Adrenal gland (tissue), 12 donors: ENCODE data around the gene PRKG1. TPM values are rescaled to one million over a fixed set of nuclear protein-coding genes. Genes with fewer than 3 reads are reported as not detected.

Source experiments
- DNase-seq, 7 donors: peaks; one replicate each; pipeline ENCODE4 v3.0.0-alpha.2; 2019 to 2020
- H3K27ac ChIP-seq, 5 donors: fragments of 200-600 bp; sonication (generic) in 4 of 5; 1 replicate in 3 of 5; 2 replicates in 2 of 5; pipeline versions ENCODE4 v1.5.1 to v1.8.0; 2016 to 2020; ENCODE audit warnings: mild to moderate bottlenecking in 1 of 5
- H3K27me3 ChIP-seq: fragments of 200-600 bp; 2 replicates; pipeline ENCODE4 v1.8.0; 2021
- H3K36me3 ChIP-seq, 2 donors: fragments of 200-600 bp; replicated peaks in 1 of 2; 1 replicate in 1 of 2; 2 replicates in 1 of 2; pipeline versions ENCODE4 v1.5.1 to v1.8.0; 2018 to 2022
- H3K4me1 ChIP-seq, 2 donors: fragments of 200-600 bp; replicated peaks in 1 of 2; 1 replicate in 1 of 2; 2 replicates in 1 of 2; pipeline versions ENCODE4 v1.5.1 to v1.8.0; 2018 to 2021
- H3K4me3 ChIP-seq, 4 donors: fragments of 200-600 bp; sonication (generic) in 3 of 4; one replicate each; pipeline ENCODE4 v1.5.1; 2016 to 2018
- H3K9me3 ChIP-seq, 3 donors: fragments of 200-600 bp; sonication (generic) in 1 of 3; replicated peaks in 1 of 3; 1 replicate in 2 of 3; 2 replicates in 1 of 3; pipeline versions ENCODE4 v1.5.1 to v1.8.0; 2016 to 2021
- POLR2A ChIP-seq, 2 donors: fragments of 450-650 bp; IDR thresholded peaks; one replicate each; pipeline ENCODE4 v1.6.1; 2017; ENCODE audit warnings: antibody characterized with exemption in 2 of 2, mild to moderate bottlenecking in 2 of 2, moderate library complexity in 1 of 2
- WGBS, 4 donors: extraction: QIAGEN DNeasy Blood & Tissue Kit in 2 of 4; methylation state at CpG; one replicate each; pipeline versions ENCODE4 v1.1.5 to v1.1.7; 2013 to 2017; 5-methylcytosine and 5-hydroxymethylcytosine counted together
- intact Hi-C, 2 donors: fragments of 100-400 bp; cut with DNase I; formaldehyde crosslinking; loops; one replicate each; pipeline versions ENCODE4 v1.14.1 to v1.15.0; 2022 to 2023
- polyA plus RNA-seq, 3 donors: library from polyadenylated mRNA; stranded (reverse); fragments of 200-250 nt in 2 of 3; fragments of 350-450 nt in 1 of 3; fragmentation: Illumina TruSeq in 1 of 3; extraction: RNeasy Lipid Tissue Mini Kit (QIAGEN cat#74804) in 1 of 3; gene quantifications; one replicate each; pipeline ENCODE4 v1.2.3, GENCODE V29; 2013 to 2014
- total RNA-seq, 9 donors: library from RNA; depleted of rRNA in 4 of 9; stranded (reverse); fragments of >200 nt in 4 of 9; fragments of 120-200 nt in 1 of 9; fragmentation: NEBNext Ultra II Directional in 1 of 9; extraction: Animal tissue kit (Norgen Biotek cat#: 25700) in 1 of 9; gene quantifications; one replicate each; pipeline versions ENCODE4 v1.1.0 to v1.2.4, GENCODE V29; 2013 to 2023
- TF ChIP-seq, protein P1 (sequence below), 6 experiments: fragments of 450-650 bp in 4 of 6; fragments of 200-600 bp in 2 of 6; sonication (generic) in 1 of 6; IDR thresholded peaks; 1 replicate in 5 of 6; 2 replicates in 1 of 6; pipeline versions ENCODE4 v1.5.1 to v1.8.0; 2016 to 2021; ENCODE audit warnings: antibody characterized with exemption in 6 of 6, mild to moderate bottlenecking in 2 of 6, moderate library complexity in 1 of 6
- donor health status: healthy with polysubstance abuse.
- donor health status: Bipolar disorder and iron deficiency.
- donor health status: DM: yes; HTN: yes; CAD: no.
- donor health status: DM: no; HTN: no; CAD: no.
- donor health status: DM: no; HTN: no; CAD: no.
- donor health status: DM: yes; HTN: yes; CAD: no.

Gene PRKG1
- total and polyA plus RNA-seq, 12 donors = 6.9 to 104 (median 29.7) TPM

DNA sequence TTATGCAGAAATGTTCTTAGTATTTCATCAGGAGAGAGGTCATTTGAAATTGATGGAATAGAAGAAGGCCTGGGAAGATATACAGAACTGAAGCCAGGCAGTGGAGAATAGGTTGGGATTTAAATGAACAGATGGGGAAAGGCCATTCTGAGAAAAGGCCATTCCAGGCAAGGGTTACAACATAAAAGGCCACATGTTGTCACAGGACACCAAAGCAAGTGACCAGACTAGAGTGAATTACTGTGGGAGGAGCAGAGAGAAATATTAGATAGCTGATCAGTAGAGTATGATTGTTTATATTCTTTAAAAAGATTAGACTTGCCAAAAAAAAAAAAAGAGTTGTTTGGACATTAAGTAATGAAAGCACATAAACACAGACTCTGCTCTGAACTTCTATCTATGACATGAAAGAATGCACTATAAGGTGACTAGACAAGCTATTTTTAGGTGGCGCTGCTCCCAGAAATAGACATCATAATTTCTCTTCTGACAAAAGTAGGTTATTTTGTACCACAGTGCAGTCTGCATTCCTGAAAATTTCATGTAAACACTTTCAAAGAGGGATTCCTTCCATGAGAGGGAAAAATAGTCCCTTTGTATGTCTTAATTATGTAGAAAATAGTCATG is 1184.6 kb downstream of the PRKG1 start:
- no peak for TF ChIP-seq POLR2A (IDR thresholded peaks at IDR 0.05)
- TF ChIP-seq, protein P1, sequence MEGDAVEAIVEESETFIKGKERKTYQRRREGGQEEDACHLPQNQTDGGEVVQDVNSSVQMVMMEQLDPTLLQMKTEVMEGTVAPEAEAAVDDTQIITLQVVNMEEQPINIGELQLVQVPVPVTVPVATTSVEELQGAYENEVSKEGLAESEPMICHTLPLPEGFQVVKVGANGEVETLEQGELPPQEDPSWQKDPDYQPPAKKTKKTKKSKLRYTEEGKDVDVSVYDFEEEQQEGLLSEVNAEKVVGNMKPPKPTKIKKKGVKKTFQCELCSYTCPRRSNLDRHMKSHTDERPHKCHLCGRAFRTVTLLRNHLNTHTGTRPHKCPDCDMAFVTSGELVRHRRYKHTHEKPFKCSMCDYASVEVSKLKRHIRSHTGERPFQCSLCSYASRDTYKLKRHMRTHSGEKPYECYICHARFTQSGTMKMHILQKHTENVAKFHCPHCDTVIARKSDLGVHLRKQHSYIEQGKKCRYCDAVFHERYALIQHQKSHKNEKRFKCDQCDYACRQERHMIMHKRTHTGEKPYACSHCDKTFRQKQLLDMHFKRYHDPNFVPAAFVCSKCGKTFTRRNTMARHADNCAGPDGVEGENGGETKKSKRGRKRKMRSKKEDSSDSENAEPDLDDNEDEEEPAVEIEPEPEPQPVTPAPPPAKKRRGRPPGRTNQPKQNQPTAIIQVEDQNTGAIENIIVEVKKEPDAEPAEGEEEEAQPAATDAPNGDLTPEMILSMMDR (IDR thresholded peaks at IDR 0.05) = no peak
- H3K27me3 ChIP-seq = no peaks in the 10 kb centered on the region
- peak in 1 of 7 donors; percentile 8 for DNase-seq
- H3K4me3 ChIP-seq = no peak overlapping the region
- intact Hi-C loops = no loop called here
- peaks cover 0 to 13% of the 10 kb centered on the region in 2 donors for H3K4me1 ChIP-seq
- no peaks in the 10 kb centered on the region for H3K9me3 ChIP-seq
- whole genome bisulfite sequencing, 4 donors = 58 to 84% (median 73%) methylated on average over 1 of the region's 1 CpG
- H3K36me3 ChIP-seq = no peaks in the 10 kb centered on the region
- H3K27ac ChIP-seq = no peak overlapping the region

DNA sequence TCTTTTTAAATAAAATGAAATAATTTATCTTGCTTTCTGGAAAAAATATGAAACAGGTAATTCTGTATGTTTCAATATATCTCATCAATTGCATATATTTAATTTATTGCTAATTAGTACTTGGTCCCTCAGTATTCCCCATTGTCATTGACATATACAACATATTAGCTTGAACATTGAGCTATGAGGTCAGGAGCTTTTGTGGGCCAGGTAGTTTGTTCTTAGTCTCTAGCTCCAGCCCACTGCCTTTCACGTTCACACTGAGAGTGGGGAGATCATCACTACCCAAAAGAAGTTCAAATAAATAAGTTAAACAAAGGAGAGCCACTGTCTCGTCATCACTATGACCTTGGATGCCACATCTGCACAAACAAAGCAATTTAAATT is 1185.1 kb downstream of the PRKG1 start:
- Histone ChIP-seq H3K27ac (no peak overlapping the region), H3K27me3 (no peaks in the 10 kb centered on the region), H3K36me3 (no peaks in the 10 kb centered on the region), H3K4me1 (peaks cover 0 to 13% of the 10 kb centered on the region in 2 donors), H3K4me3 (no peak overlapping the region), H3K9me3 (no peaks in the 10 kb centered on the region)
- no peak for DNase-seq
- no peak for TF ChIP-seq POLR2A (IDR thresholded peaks at IDR 0.05)
- TF ChIP-seq, protein P1 (IDR thresholded peaks at IDR 0.05) = no peak
- intact Hi-C loops = no loop called here
- 49 to 56% (median 51%) methylated on average over 2 of the region's 2 CpGs for WGBS, 4 donors

DNA sequence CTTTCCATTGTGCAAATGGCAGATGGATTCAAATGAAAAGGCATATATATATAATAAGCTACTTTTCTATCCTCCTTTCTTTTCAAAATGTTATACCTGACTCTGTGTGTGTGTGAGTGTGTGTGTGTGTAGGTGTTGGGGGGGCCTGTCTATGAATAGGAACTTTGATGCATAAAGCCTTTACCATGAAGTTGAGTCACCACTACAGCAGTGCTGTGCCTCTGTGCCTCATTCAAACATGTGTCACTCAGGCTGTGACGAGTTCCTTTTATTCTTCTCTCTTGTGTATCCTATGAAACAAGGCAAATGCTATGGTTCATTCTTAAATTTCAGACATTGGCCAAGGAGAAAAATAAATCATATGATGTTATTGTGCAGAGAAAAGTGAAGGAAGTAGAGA is 1187.1 kb downstream of the PRKG1 start:
- Histone ChIP-seq H3K27ac (no peak overlapping the region), H3K27me3 (no peaks in the 10 kb centered on the region), H3K4me1 (peaks cover 0 to 13% of the 10 kb centered on the region in 2 donors), H3K36me3 (no peaks in the 10 kb centered on the region), H3K9me3 (no peaks in the 10 kb centered on the region), H3K4me3 (no peak overlapping the region)
- 81 to 90% (median 88%) methylated on average over 1 of the region's 1 CpG for WGBS, 4 donors
- DNase-seq = no peak
- intact Hi-C loops = no loop called here
- no peak for TF ChIP-seq POLR2A (IDR thresholded peaks at IDR 0.05)
- TF ChIP-seq, protein P1 (IDR thresholded peaks at IDR 0.05) = no peak

DNA sequence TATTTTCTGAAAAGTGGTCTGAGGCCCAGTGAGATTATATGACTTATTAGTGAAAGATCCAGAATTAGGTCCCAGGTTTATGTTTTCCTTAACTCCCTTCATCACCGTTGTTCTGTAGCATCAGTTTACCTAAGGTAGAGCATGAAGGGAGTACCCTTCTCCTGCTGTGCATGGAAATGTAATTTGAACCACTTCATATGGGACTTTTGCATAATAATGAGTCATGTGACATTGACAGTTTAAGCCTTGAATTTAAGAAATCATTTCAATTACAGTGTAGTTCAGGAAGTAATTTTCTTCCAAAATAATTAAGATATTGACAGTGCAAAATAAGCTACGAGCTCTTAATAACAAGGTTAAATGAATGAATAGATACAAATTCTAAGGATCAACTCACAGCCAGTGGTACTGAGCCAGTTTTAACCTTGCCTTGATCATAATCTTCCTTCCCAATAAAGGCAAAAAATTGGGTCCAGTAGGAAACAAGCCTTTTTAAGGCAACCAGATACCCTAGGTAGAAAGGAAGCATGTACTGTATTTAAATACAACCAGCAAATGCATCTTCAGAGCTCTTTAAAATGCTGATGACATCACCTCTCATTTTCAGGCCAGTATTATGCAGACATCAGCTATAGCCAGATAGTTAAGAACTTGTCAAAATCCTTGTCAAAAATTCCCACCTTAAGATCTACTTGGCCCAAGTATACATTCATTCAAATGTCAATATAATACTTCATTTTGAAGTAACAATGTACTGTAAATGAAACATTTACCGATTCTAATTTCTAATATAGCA is 1191.0 kb downstream of the PRKG1 start:
- no peaks in the 10 kb centered on the region for H3K27me3 ChIP-seq
- H3K27ac ChIP-seq = no peak overlapping the region
- H3K9me3 ChIP-seq = no peaks in the 10 kb centered on the region
- intact Hi-C loops = no loop called here
- DNase-seq = no peak
- WGBS, 4 donors = 84 to 89% (median 85%) methylated on average over 3 of the region's 3 CpGs
- H3K4me1 ChIP-seq = no peaks in the 10 kb centered on the region
- H3K4me3 ChIP-seq = no peak overlapping the region
- no peaks in the 10 kb centered on the region for H3K36me3 ChIP-seq
- no peak for TF ChIP-seq POLR2A (IDR thresholded peaks at IDR 0.05)
- TF ChIP-seq, protein P1 (IDR thresholded peaks at IDR 0.05) = no peak
